Ovary (tissue), 3 donors: Measurements from ENCODE around the gene DEPDC5.

Experiments used
- CTCF ChIP-seq, 3 donors: fragments of 450-650 bp in 2 of 3; fragments of 200-600 bp in 1 of 3; IDR thresholded peaks; one replicate each; pipeline versions ENCODE4 v1.5.1 to v1.8.0; 2016 to 2022; ENCODE audit warnings: antibody characterized with exemption in 3 of 3, mild to moderate bottlenecking in 1 of 3
- EP300 ChIP-seq: sonication (generic); formaldehyde crosslinking; IDR thresholded peaks from one replicate; pipeline ENCODE4 v1.6.1; 2017; ENCODE audit warnings: antibody characterized with exemption
- POLR2A ChIP-seq: fragments of 450-650 bp; IDR thresholded peaks from one replicate; pipeline ENCODE4 v1.6.1; 2017; ENCODE audit warnings: antibody characterized with exemption, mild to moderate bottlenecking, moderate library complexity
- donor health status: DM: no; HTN: no; CAD: no.

- TF ChIP-seq POLR2A (no peak), CTCF (IDR thresholded peaks at IDR 0.05) (no peak), EP300 (no peak)
Observed at GRCh38 chr22:31920306-31920705, 166.5 kb downstream of the DEPDC5 start.
